Liver (tissue), 3 donors: Measurements from ENCODE around the gene DNAH2.

ENCODE experiments used
- EGR1 ChIP-seq, 2 donors: IDR thresholded peaks; 2 replicates each; pipeline ENCODE4 v1.6.1; 2016 to 2018; ENCODE audit warnings: antibody characterized with exemption in 2 of 2, low read depth in 2 of 2
- HNF4A ChIP-seq, 2 donors: conservative IDR thresholded peaks; 2 replicates each; pipeline ENCODE4 v1.6.1; 2016; ENCODE audit warnings: antibody characterized with exemption in 2 of 2, mild to moderate bottlenecking in 2 of 2
- JUND ChIP-seq, 2 donors: IDR thresholded peaks; 2 replicates each; pipeline ENCODE4 v1.6.1; 2016; ENCODE audit warnings: antibody characterized with exemption in 2 of 2
- RAD21 ChIP-seq, 2 donors: IDR thresholded peaks; 2 replicates each; pipeline ENCODE4 v1.6.1; 2016; ENCODE audit warnings: antibody characterized with exemption in 2 of 2, mild to moderate bottlenecking in 2 of 2
- RXRA ChIP-seq, 2 donors: IDR thresholded peaks; 2 replicates each; pipeline ENCODE4 v1.6.1; 2017 to 2018; ENCODE audit warnings: antibody characterized with exemption in 2 of 2, mild to moderate bottlenecking in 1 of 2
- SP1 ChIP-seq: IDR thresholded peaks from 2 replicates; pipeline ENCODE4 v1.6.1; 2018; ENCODE audit warnings: antibody characterized with exemption, mild to moderate bottlenecking
- TAF1 ChIP-seq: conservative IDR thresholded peaks from 2 replicates; pipeline ENCODE4 v1.6.1; 2016; ENCODE audit warnings: antibody characterized with exemption, mild to moderate bottlenecking
- YY1 ChIP-seq: IDR thresholded peaks from 2 replicates; pipeline ENCODE4 v1.6.1; 2016; ENCODE audit warnings: antibody characterized with exemption, mild to moderate bottlenecking
- ZBTB33 ChIP-seq: IDR thresholded peaks from 2 replicates; pipeline ENCODE4 v1.6.1; 2016; ENCODE audit warnings: antibody characterized with exemption
- TF ChIP-seq, protein P1 (sequence below): IDR thresholded peaks from 2 replicates; pipeline ENCODE4 v1.6.1; 2016; ENCODE audit warnings: antibody characterized with exemption, mild to moderate bottlenecking
- TF ChIP-seq, protein P2 (sequence below): fragments of 150-350 bp; IDR thresholded peaks from 2 replicates; pipeline ENCODE4 v1.5.1; 2017; ENCODE audit warnings: improper control_type of control experiment, low read depth, low read length; ENCODE audit not compliant: missing input control
- TF ChIP-seq, protein P3 (sequence below): IDR thresholded peaks from 2 replicates; pipeline ENCODE4 v1.6.1; 2016; ENCODE audit warnings: antibody characterized with exemption
- donor health status: healthy.
- donor health status: healthy.

- TF ChIP-seq, protein P1, sequence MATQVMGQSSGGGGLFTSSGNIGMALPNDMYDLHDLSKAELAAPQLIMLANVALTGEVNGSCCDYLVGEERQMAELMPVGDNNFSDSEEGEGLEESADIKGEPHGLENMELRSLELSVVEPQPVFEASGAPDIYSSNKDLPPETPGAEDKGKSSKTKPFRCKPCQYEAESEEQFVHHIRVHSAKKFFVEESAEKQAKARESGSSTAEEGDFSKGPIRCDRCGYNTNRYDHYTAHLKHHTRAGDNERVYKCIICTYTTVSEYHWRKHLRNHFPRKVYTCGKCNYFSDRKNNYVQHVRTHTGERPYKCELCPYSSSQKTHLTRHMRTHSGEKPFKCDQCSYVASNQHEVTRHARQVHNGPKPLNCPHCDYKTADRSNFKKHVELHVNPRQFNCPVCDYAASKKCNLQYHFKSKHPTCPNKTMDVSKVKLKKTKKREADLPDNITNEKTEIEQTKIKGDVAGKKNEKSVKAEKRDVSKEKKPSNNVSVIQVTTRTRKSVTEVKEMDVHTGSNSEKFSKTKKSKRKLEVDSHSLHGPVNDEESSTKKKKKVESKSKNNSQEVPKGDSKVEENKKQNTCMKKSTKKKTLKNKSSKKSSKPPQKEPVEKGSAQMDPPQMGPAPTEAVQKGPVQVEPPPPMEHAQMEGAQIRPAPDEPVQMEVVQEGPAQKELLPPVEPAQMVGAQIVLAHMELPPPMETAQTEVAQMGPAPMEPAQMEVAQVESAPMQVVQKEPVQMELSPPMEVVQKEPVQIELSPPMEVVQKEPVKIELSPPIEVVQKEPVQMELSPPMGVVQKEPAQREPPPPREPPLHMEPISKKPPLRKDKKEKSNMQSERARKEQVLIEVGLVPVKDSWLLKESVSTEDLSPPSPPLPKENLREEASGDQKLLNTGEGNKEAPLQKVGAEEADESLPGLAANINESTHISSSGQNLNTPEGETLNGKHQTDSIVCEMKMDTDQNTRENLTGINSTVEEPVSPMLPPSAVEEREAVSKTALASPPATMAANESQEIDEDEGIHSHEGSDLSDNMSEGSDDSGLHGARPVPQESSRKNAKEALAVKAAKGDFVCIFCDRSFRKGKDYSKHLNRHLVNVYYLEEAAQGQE: peak; percentile 22
- TF ChIP-seq, protein P2, sequence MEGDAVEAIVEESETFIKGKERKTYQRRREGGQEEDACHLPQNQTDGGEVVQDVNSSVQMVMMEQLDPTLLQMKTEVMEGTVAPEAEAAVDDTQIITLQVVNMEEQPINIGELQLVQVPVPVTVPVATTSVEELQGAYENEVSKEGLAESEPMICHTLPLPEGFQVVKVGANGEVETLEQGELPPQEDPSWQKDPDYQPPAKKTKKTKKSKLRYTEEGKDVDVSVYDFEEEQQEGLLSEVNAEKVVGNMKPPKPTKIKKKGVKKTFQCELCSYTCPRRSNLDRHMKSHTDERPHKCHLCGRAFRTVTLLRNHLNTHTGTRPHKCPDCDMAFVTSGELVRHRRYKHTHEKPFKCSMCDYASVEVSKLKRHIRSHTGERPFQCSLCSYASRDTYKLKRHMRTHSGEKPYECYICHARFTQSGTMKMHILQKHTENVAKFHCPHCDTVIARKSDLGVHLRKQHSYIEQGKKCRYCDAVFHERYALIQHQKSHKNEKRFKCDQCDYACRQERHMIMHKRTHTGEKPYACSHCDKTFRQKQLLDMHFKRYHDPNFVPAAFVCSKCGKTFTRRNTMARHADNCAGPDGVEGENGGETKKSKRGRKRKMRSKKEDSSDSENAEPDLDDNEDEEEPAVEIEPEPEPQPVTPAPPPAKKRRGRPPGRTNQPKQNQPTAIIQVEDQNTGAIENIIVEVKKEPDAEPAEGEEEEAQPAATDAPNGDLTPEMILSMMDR: peak; percentile 1
- peak; percentile 67 to 78 for TF ChIP-seq HNF4A (conservative IDR thresholded peaks at IDR 0.05)
- TF ChIP-seq, protein P3, sequence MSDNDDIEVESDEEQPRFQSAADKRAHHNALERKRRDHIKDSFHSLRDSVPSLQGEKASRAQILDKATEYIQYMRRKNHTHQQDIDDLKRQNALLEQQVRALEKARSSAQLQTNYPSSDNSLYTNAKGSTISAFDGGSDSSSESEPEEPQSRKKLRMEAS: peak; percentile 63
- no peak for TF ChIP-seq JUND (IDR thresholded peaks at IDR 0.05)
- TF ChIP-seq RAD21 (IDR thresholded peaks at IDR 0.05): no peak
- peak; percentile 62 to 91 for TF ChIP-seq EGR1 (IDR thresholded peaks at IDR 0.05; ENCODE audit: low read depth in 2 of 2)
- peak; percentile 29 for TF ChIP-seq ZBTB33
- peak in 1 of 2 donors; percentile 36 for TF ChIP-seq RXRA (IDR thresholded peaks at IDR 0.05)
- TF ChIP-seq TAF1: no peak
- no peak for TF ChIP-seq YY1
- TF ChIP-seq SP1: peak; percentile 62
Measured at GRCh38 chr17:7841915-7842379, 124.4 kb downstream of the DNAH2 start.
